AG20443 (cell line): ENCODE results near the gene NELL1.
"Not testable (repeated sequence)": the region's sequence is repeated elsewhere in the genome, so short reads cannot be mapped to it uniquely, and the experiment has no call there.

Source experiments
- DNase-seq: peaks from one replicate; pipeline ENCODE4 v3.0.0; 2012; ENCODE audit warnings: low spot score, mixed read lengths

NELL1 gene

GRCh38 chr11:21205205-21205604 lies 535.8 kb downstream of the NELL1 start:
- DNase-seq: no peak

- DNase-seq: no peak
These were observed 556.5 kb downstream of the NELL1 start for GRCh38 chr11:21225860-21226259.

GRCh38 chr11:21229224-21229623 lies 559.8 kb downstream of the NELL1 start:
- no peak for DNase-seq

- DNase-seq: no peak
These were observed 580.8 kb downstream of the NELL1 start for GRCh38 chr11:21250196-21250595.

GRCh38 chr11:21254055-21254454 lies 584.7 kb downstream of the NELL1 start:
- no peak for DNase-seq

GRCh38 chr11:21254790-21255189 lies 585.4 kb downstream of the NELL1 start:
- DNase-seq: no peak

- DNase-seq: no peak
These were observed 588.1 kb downstream of the NELL1 start for GRCh38 chr11:21257461-21257860.

GRCh38 chr11:21258414-21258813 lies 589.0 kb downstream of the NELL1 start:
- no peak for DNase-seq

- no peak for DNase-seq
These were observed 590.7 kb downstream of the NELL1 start for GRCh38 chr11:21260101-21260500.

- no peak for DNase-seq
These were observed 593.6 kb downstream of the NELL1 start for GRCh38 chr11:21262992-21263391.

GRCh38 chr11:21264125-21264524 lies 594.7 kb downstream of the NELL1 start:
- DNase-seq: no peak

GRCh38 chr11:21268036-21268435 lies 598.6 kb downstream of the NELL1 start:
- DNase-seq: no peak

- DNase-seq: not testable (repeated sequence)
These were observed 602.8 kb downstream of the NELL1 start for GRCh38 chr11:21272139-21272538.

- DNase-seq: no peak
These were observed 609.5 kb downstream of the NELL1 start for GRCh38 chr11:21278840-21279239.

- DNase-seq: no peak
These were observed 615.7 kb downstream of the NELL1 start for GRCh38 chr11:21285104-21285503.

GRCh38 chr11:21289686-21290085 lies 620.3 kb downstream of the NELL1 start:
- no peak for DNase-seq

GRCh38 chr11:21295508-21295907 lies 626.1 kb downstream of the NELL1 start:
- no peak for DNase-seq

GRCh38 chr11:21301981-21302380 lies 632.6 kb downstream of the NELL1 start:
- no peak for DNase-seq

GRCh38 chr11:21306739-21307358 lies 637.5 kb downstream of the NELL1 start:
- DNase-seq: no peak

- DNase-seq: no peak
These were observed 638.5 kb downstream of the NELL1 start for GRCh38 chr11:21307874-21308273.

- no peak for DNase-seq
These were observed 647.2 kb downstream of the NELL1 start for GRCh38 chr11:21316591-21316990.

- no peak for DNase-seq
These were observed 651.7 kb downstream of the NELL1 start for GRCh38 chr11:21321072-21321471.

- no peak for DNase-seq
These were observed 652.1 kb downstream of the NELL1 start for GRCh38 chr11:21321530-21321929.

GRCh38 chr11:21323617-21324016 lies 654.2 kb downstream of the NELL1 start:
- DNase-seq: no peak

GRCh38 chr11:21343204-21343603 lies 673.8 kb downstream of the NELL1 start:
- DNase-seq: no peak
